K562 (cell line): ENCODE data around the gene RELL2. TPM values are rescaled to one million over a fixed set of nuclear protein-coding genes. Genes with fewer than 3 reads are reported as not detected.

Experiments
- BRCA1 ChIP-seq, 2 experiments: fragments of 450-650 bp in 1 of 2; sonication (generic) in 1 of 2; formaldehyde crosslinking in 1 of 2; IDR thresholded peaks; 2 replicates each; pipeline versions ENCODE4 v1.5.0 to v1.6.1; 2017 to 2020; ENCODE audit warnings: mild to moderate bottlenecking in 1 of 2, missing genetic modification reagents in 1 of 2
- CBFA2T2 ChIP-seq: fragments of 450-650 bp; conservative IDR thresholded peaks from 2 replicates; pipeline ENCODE4 v1.6.1; 2017; ENCODE audit warnings: mild to moderate bottlenecking
- FOXP4 ChIP-seq: sonication (generic); formaldehyde crosslinking; IDR thresholded peaks from 2 replicates; pipeline ENCODE4 v1.8.0; 2022; ENCODE audit warnings: mild to moderate bottlenecking, missing genetic modification reagents, borderline replicate concordance
- GATA2 ChIP-seq: sonication (generic); formaldehyde crosslinking; IDR thresholded peaks from 2 replicates; pipeline ENCODE4 v1.4.0; 2020; ENCODE audit warnings: mild to moderate bottlenecking, missing genetic modification reagents
- HDAC8 ChIP-seq: fragments of 450-650 bp; IDR thresholded peaks from 2 replicates; pipeline ENCODE4 v1.6.1; 2016; ENCODE audit warnings: mild to moderate bottlenecking, missing genetic modification characterization, moderate library complexity, missing compliant biosample characterization
- HMGN3 ChIP-seq: IDR thresholded peaks from 2 replicates; pipeline ENCODE4 v1.6.1; 2011; ENCODE audit warnings: borderline replicate concordance, low read depth, mild to moderate bottlenecking, mixed read lengths, low read length; ENCODE audit not compliant: insufficient read length; ENCODE audit errors: extremely low read depth
- MECOM ChIP-seq: fragments of 250-450 bp; sonication (Bioruptor Pico); IDR thresholded peaks from 2 replicates; pipeline ENCODE4 v1.8.0; 2022; ENCODE audit warnings: inconsistent platforms
- NR2C1 ChIP-seq, 2 experiments: fragments of 450-650 bp; IDR thresholded peaks; 2 replicates each; pipeline ENCODE4 v1.6.1; 2017; ENCODE audit warnings: mild to moderate bottlenecking in 2 of 2, antibody characterized with exemption in 1 of 2, inconsistent platforms in 1 of 2, missing compliant biosample characterization in 1 of 2, missing genetic modification characterization in 1 of 2
- RBM34 ChIP-seq: fragments of 200-400 bp; formaldehyde crosslinking; IDR thresholded peaks from 2 replicates; pipeline ENCODE4 v1.6.1; 2018; ENCODE audit warnings: low read length, borderline replicate concordance; ENCODE audit not compliant: insufficient read depth
- SFPQ ChIP-seq: fragments of 200-400 bp; formaldehyde crosslinking; IDR thresholded peaks from 2 replicates; pipeline ENCODE4 v1.6.1; 2017; ENCODE audit warnings: mild to moderate bottlenecking, low read depth, low read length, moderate library complexity
- SMARCB1 ChIP-seq: IDR thresholded peaks from 2 replicates; pipeline ENCODE4 v1.6.1; 2011; ENCODE audit warnings: improper control_type of control experiment, low read depth; ENCODE audit not compliant: insufficient read length
- UBTF ChIP-seq, 2 experiments: IDR thresholded peaks; 2 replicates each; pipeline ENCODE4 v1.6.1; 2012; ENCODE audit warnings: improper control_type of control experiment in 2 of 2, low read depth in 2 of 2, low read length in 2 of 2, borderline replicate concordance in 1 of 2
- ZBTB12 ChIP-seq: fragments of 250-450 bp; sonication (Bioruptor Pico); IDR thresholded peaks from 2 replicates; pipeline ENCODE4 v1.4.0; 2020
- ZBTB9 ChIP-seq: fragments of 450-650 bp; formaldehyde crosslinking; IDR thresholded peaks from 2 replicates; pipeline ENCODE4 v1.4.0; 2020; ENCODE audit warnings: mild to moderate bottlenecking, moderate library complexity
- ZNF134 ChIP-seq: fragments of 250-450 bp; sonication (Bioruptor Pico); conservative IDR thresholded peaks from 2 replicates; pipeline ENCODE4 v1.4.0; 2020
- ZNF717 ChIP-seq: fragments of 250-450 bp; sonication (Bioruptor Pico); IDR thresholded peaks from 2 replicates; pipeline ENCODE4 v1.5.0; 2021
- ZNF76 ChIP-seq: fragments of 250-450 bp; sonication (Bioruptor Pico); IDR thresholded peaks from 2 replicates; pipeline ENCODE4 v1.4.0; 2020; ENCODE audit warnings: mild to moderate bottlenecking, moderate library complexity, borderline replicate concordance
- polyA plus RNA-seq, 8 experiments: library from polyadenylated mRNA; depleted of rRNA in 4 of 8; stranded (reverse) in 5 of 8; unstranded in 3 of 8; fragments of >200 nt; fragmentation: Nextera tagmentation in 2 of 8; fragmentation: Illumina TruSeq in 1 of 8; extraction: Ambion mirVana in 2 of 8; extraction: Trizol in 1 of 8; gene quantifications; 2 replicates each; pipeline versions ENCODE4 v1.2.1 to v1.2.3, GENCODE V29; 2011 to 2014; ENCODE audit warnings: inconsistent platforms in 1 of 8, missing spikeins in 1 of 8
- total RNA-seq, 7 experiments: library from RNA; depleted of rRNA in 6 of 7; stranded (reverse); fragments of >200 nt in 6 of 7; fragmentation: Illumina TruSeq in 2 of 7; extraction: Trizol in 2 of 7; gene quantifications; 2 replicates each; pipeline versions ENCODE4 v1.2.1 to v1.2.3, GENCODE V29; 2011 to 2021; ENCODE audit warnings: low replicate concordance in 1 of 7

Gene RELL2
- total and polyA plus RNA-seq, 9 of the 15 experiments (the other 6 are each of a cell fraction or from before 2014, with no cell fraction given), result 0.06 to 36.0 (median 14.3) TPM

- TF ChIP-seq FOXP4, result no peak
- TF ChIP-seq ZBTB9, result no peak
- TF ChIP-seq ZBTB12, result no peak
- TF ChIP-seq RBM34, result no peak
- TF ChIP-seq ZNF76, result no peak
- no peak for TF ChIP-seq SMARCB1
- no peak for TF ChIP-seq HMGN3
- TF ChIP-seq MECOM, result no peak
- TF ChIP-seq SFPQ, result no peak
- TF ChIP-seq CBFA2T2, result no peak
- peak; percentile 86 to 94; a peak in 2 of 4 replicates for TF ChIP-seq UBTF (IDR thresholded peaks at IDR 0.05; ENCODE audit: borderline replicate concordance in 1 of 2, low read depth in 2 of 2, low read length in 2 of 2)
- TF ChIP-seq HDAC8 (tag), result no peak
- TF ChIP-seq ZNF134 (CRISPR knock-in tag), result no peak
- no peak for TF ChIP-seq ZNF717 (CRISPR knock-in tag)
- peak; percentile 64 for TF ChIP-seq NR2C1 (IDR thresholded peaks at IDR 0.05)
- peak; percentile 45; the same call in 1 of the 2 replicates for TF ChIP-seq NR2C1 (tag; IDR thresholded peaks at IDR 0.05)
- TF ChIP-seq GATA2 (CRISPR knock-in tag), result no peak
- no peak for TF ChIP-seq BRCA1 (IDR thresholded peaks at IDR 0.05)
- no peak for TF ChIP-seq BRCA1 (CRISPR knock-in tag; IDR thresholded peaks at IDR 0.05)
Observed at GRCh38 chr5:141618030-141618803, 18.6 kb upstream of the RELL2 start (continued).
